ENCODE results near the gene VSTM2B. TPM values are rescaled to one million over a fixed set of nuclear protein-coding genes. Genes with fewer than 3 reads are reported as not detected.

Gene VSTM2B
- total and polyA plus RNA-seq, 11 donors: not detected

GRCh38 chr19:29587518-29587986, 61.8 kb downstream of the VSTM2B start:
- Histone ChIP-seq H3K4me1 (no peaks in the 10 kb centered on the region), H3K36me3 (no peaks in the 10 kb centered on the region), H3K27ac (no peak overlapping the region), H3K27me3 (peaks cover 0 to 56% (median 9%) of the 10 kb centered on the region in 9 donors), H3K9me3 (no peaks in the 10 kb centered on the region), H3K4me3 (no peak overlapping the region)
- TF ChIP-seq POLR2A (IDR thresholded peaks at IDR 0.05): no peak
- TF ChIP-seq, protein P1, sequence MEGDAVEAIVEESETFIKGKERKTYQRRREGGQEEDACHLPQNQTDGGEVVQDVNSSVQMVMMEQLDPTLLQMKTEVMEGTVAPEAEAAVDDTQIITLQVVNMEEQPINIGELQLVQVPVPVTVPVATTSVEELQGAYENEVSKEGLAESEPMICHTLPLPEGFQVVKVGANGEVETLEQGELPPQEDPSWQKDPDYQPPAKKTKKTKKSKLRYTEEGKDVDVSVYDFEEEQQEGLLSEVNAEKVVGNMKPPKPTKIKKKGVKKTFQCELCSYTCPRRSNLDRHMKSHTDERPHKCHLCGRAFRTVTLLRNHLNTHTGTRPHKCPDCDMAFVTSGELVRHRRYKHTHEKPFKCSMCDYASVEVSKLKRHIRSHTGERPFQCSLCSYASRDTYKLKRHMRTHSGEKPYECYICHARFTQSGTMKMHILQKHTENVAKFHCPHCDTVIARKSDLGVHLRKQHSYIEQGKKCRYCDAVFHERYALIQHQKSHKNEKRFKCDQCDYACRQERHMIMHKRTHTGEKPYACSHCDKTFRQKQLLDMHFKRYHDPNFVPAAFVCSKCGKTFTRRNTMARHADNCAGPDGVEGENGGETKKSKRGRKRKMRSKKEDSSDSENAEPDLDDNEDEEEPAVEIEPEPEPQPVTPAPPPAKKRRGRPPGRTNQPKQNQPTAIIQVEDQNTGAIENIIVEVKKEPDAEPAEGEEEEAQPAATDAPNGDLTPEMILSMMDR (IDR thresholded peaks at IDR 0.05): no peak
- ATAC-seq (no peak), DNase-seq (no peak)
- 51 to 71% (median 60%) methylated on average over 2 of the region's 2 CpGs for WGBS, 4 donors
- intact Hi-C loops (cut with DNase I): no loop called here

DNA sequence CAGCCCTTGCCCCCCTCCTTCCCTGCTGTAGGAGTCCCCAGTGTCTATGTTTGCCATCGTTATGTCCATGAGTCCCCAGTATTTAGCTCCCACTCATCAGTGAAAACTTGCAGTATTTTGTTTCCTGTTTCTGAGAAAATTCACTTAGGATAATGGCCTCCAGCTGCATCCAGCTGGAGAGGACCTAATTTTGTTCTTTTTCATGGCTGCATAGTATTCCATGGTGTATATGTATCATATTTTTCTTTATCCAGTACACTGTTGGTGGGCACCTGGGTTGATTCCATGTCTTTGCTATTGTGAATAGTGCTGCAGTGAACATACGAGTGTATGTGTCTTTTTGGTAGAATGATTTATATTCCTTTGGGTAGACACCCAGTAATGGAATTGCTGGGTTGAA, 62.3 kb downstream of the VSTM2B start:
- Histone ChIP-seq H3K9me3 (no peaks in the 10 kb centered on the region), H3K4me3 (no peak overlapping the region), H3K27ac (no peak overlapping the region), H3K4me1 (no peaks in the 10 kb centered on the region), H3K36me3 (no peaks in the 10 kb centered on the region), H3K27me3 (peaks cover 0 to 58% (median 9%) of the 10 kb centered on the region in 9 donors)
- intact Hi-C loops (cut with DNase I): no loop called here
- DNase-seq (no peak), ATAC-seq (no peak)
- 84 to 92% (median 87%) methylated on average over 2 of the region's 2 CpGs for WGBS, 4 donors
- TF ChIP-seq, protein P1 (IDR thresholded peaks at IDR 0.05): no peak
- no peak for TF ChIP-seq POLR2A (IDR thresholded peaks at IDR 0.05)

DNA sequence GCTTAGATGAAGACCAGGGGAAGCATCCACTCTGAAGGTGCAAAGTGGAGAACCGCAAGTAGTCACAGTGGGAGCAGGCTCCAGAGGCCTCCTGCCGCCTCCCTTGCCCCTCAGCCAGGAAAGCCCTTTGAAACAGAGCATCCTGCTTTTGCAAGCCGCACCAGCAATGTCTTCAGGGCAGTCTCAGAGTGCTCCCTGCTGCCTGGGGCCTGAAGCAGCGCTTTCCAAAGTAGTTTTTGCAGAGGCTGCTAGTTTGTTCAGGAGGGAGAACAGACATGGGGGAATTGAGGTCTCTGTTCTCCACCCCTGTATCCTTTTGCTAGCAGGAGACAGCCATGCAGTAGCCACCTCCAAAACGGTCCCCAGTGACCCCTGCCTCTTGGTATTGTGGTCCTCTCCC, 64.5 kb downstream of the VSTM2B start:
- no peak for ATAC-seq
- Histone ChIP-seq H3K27ac (no peak overlapping the region), H3K4me1 (no peaks in the 10 kb centered on the region), H3K9me3 (no peaks in the 10 kb centered on the region), H3K27me3 (peaks cover 0 to 70% (median 9%) of the 10 kb centered on the region in 9 donors), H3K4me3 (no peak overlapping the region), H3K36me3 (no peaks in the 10 kb centered on the region)
- no peak for DNase-seq
- 31 to 50% (median 40%) methylated on average over 5 of the region's 5 CpGs for WGBS, 4 donors
- intact Hi-C loops (cut with DNase I): no loop called here
- TF ChIP-seq, protein P1 (IDR thresholded peaks at IDR 0.05): no peak
- TF ChIP-seq POLR2A (IDR thresholded peaks at IDR 0.05): no peak

DNA sequence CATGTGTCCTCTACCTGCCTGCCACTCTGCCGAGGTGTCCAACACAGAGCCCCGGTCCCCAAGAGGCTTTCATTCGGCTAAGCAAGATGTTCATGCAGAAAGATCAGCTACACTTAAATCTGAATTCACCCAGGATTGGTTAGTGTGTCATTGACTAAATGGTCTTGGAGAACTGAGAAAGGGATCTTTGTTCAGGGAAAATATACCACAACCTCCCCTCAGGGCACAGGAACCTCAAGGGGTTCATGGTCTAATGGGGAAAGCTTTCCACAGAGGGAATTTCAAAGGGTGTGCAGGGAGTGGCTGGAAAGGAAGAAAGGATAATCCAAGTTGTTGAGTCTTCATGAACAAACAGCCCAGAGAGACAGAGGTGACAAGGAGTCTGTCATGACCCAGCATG, 65.9 kb downstream of the VSTM2B start:
- H3K27me3 ChIP-seq: peaks cover 0 to 77% (median 11%) of the 10 kb centered on the region in 9 donors
- DNase-seq (no peak), ATAC-seq (no peak)
- intact Hi-C loops (cut with DNase I): no loop called here
- no peaks in the 10 kb centered on the region for H3K4me1 ChIP-seq
- no peaks in the 10 kb centered on the region for H3K36me3 ChIP-seq
- TF ChIP-seq, protein P1 (IDR thresholded peaks at IDR 0.05): no peak
- TF ChIP-seq POLR2A (IDR thresholded peaks at IDR 0.05): no peak
- no peak overlapping the region for H3K4me3 ChIP-seq
- H3K9me3 ChIP-seq: no peaks in the 10 kb centered on the region
- 84 to 97% (median 90%) methylated on average over 3 of the region's 3 CpGs for WGBS, 4 donors
- H3K27ac ChIP-seq: no peak overlapping the region

All from heart left ventricle (tissue), 16 donors.